Measurements from ENCODE around the gene SUDS3. TPM values are rescaled to one million over a fixed set of nuclear protein-coding genes. Genes with fewer than 3 reads are reported as not detected.
"Not testable (repeated sequence)": the region's sequence is repeated elsewhere in the genome, so short reads cannot be mapped to it uniquely, and the experiment has no call there.

The SUDS3 gene, protein sequence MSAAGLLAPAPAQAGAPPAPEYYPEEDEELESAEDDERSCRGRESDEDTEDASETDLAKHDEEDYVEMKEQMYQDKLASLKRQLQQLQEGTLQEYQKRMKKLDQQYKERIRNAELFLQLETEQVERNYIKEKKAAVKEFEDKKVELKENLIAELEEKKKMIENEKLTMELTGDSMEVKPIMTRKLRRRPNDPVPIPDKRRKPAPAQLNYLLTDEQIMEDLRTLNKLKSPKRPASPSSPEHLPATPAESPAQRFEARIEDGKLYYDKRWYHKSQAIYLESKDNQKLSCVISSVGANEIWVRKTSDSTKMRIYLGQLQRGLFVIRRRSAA
- 19.9 TPM for total RNA-seq

DNA sequence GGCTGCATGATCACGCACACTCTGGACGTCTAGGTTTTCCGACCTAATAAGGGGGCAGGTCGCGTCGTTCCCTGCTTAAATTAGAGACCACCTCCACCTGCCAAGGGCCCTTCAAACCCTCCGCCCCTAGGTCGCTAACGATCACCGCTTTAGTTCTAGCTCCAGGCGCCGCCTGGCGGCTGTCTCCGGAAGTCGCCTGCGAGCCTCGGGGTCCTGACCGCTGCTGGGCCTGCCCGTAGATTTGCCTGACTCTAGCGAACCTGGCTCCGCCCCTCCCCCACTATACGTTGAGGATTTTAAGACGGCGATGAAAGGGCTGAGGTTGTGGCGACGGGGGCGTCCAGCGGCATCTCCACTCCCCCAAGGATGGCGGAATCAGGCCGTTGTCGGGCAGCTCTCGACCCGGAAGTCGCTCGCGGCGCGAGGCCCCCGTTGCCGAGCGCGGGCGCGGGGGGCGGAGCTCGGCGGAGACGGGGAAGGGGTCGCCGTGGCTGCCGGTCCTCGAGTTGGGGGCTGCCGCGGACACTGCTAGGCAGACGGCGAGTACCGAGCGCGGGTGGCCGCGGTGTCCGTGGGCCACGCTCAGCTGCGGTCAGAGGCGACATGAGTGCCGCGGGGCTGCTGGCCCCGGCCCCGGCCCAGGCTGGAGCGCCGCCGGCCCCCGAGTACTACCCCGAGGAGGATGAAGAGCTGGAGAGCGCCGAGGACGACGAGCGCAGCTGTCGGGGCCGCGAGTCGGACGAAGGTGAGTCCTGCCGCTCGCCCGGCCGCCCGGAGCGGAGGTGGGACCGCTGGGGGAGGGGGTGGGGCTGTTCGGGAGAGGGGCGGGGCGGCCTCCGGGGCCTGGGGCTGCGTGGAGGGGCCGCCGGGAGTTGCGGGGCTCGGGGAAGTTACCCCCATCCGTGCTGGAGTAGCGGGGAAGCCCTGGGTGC is at the start of gene SUDS3:
Gene SUDS3, plus strand, starts transcription at position 467 of the 932 bp plus-strand sequence. Its CDS starts 137 bp downstream, at position 604.
- DNase-seq (ENCODE audit: low read depth in 2 of 3, low spot score in 2 of 3): peak; percentile 87 to 98 (median 92)

DNA sequence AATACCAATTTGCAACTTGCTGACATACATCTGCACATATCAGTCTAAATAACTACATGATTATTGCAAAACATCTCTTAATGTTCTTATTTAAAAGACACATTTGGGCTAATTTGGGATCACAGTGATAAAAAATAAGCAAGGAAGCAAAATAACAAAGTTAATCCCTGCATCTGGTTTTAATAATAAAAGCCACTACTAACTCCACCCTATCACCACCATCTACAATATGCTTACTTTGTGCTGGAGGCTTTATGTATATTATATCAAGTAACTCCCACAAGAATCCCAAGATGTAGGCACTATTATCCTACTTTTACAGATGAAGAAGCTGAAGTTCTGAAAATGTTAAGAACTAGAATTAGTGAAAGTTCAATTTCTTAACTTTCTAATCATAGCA is 49.4 kb upstream of the SUDS3 start:
- DNase-seq (ENCODE audit: low read depth in 2 of 3, low spot score in 2 of 3): no peak

- DNase-seq (ENCODE audit: low read depth in 2 of 3, low spot score in 2 of 3): no peak
These were observed 49.0 kb upstream of the SUDS3 start for GRCh38 chr12:118327391-118327790.

DNA sequence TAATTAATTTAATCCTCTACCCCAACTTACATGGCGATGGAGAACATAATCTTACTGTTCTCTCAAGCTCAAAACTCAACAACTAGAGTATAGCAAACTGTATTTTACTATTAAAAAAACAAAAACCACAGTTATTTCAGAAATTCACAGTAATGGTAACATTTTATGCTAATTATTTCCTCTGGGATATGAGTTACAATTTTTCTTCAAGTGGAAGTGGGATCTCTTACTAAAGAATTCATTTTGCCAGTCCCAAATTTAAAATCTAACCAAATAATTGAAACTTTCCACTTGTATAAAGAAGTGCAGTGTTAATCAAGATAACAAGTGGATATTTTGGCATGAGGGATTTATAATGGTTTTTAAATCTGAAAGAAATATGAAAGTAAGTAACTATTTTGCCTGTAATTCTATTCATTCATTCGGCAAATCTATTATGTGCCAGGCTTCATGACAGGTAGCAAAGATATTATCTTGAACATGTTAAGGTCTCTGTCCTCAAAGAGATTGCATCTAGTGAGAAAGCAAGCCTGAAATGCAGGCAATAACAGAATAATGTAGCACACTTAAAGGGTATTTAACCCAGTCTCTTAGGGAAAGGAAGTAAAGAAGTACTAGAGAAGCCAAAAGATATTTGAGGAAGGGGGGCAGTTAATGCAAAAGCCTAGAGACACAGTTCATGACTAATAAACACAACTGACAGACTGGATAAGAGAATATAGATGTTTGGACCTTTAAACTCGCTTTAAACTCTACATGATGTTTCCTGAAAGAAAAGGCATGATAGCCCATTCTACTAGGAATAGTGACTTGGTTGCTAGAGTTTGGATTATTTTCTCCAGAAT is 47.6 kb upstream of the SUDS3 start:
- peak in 1 of 3 donors; percentile 48 for DNase-seq (ENCODE audit: low read depth in 2 of 3, low spot score in 2 of 3)

DNA sequence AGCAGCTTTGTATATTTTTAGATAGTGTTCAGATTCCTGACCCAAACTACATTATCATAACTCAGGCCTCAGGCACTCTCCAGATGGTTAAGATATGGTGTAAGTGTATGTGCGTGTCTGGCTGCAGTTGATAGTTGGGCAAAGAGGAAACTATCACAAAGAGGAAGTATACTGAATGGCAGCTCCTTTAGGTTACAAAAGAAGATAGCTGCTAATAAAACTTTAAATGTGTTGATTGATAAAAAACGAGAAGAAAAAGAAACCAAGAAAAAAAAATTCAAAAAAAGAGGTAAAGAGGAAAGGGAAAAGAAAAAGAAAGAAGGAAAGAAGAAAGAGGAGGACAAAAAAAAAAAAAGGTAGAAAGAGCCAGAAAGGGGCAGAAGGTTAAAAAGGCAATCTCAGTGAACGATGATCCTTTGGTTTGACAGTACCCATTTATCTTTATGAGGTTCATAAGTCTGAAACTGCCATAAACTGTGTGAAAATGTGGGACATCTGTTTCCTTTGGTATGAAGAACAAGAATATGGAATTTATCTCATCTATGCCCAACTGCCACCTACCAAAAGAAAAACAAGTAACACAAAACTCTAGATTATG is 45.8 kb upstream of the SUDS3 start:
- peak in 2 of 3 donors; percentile 91 to 98 for DNase-seq (ENCODE audit: low read depth in 2 of 3, low spot score in 2 of 3)

- DNase-seq (ENCODE audit: low read depth in 2 of 3, low spot score in 2 of 3): peak in 1 of 3 donors; percentile 50
These were observed 43.8 kb upstream of the SUDS3 start for GRCh38 chr12:118332511-118332910.

- DNase-seq (ENCODE audit: low read depth in 2 of 3, low spot score in 2 of 3): no peak
These were observed 42.1 kb upstream of the SUDS3 start for GRCh38 chr12:118334241-118334640.

- DNase-seq (ENCODE audit: low read depth in 2 of 3, low spot score in 2 of 3): no peak
These were observed 41.3 kb upstream of the SUDS3 start for GRCh38 chr12:118334939-118335567.

GRCh38 chr12:118336123-118336522 is 40.2 kb upstream of the SUDS3 start:
- no peak for DNase-seq (ENCODE audit: low read depth in 2 of 3, low spot score in 2 of 3)

DNA sequence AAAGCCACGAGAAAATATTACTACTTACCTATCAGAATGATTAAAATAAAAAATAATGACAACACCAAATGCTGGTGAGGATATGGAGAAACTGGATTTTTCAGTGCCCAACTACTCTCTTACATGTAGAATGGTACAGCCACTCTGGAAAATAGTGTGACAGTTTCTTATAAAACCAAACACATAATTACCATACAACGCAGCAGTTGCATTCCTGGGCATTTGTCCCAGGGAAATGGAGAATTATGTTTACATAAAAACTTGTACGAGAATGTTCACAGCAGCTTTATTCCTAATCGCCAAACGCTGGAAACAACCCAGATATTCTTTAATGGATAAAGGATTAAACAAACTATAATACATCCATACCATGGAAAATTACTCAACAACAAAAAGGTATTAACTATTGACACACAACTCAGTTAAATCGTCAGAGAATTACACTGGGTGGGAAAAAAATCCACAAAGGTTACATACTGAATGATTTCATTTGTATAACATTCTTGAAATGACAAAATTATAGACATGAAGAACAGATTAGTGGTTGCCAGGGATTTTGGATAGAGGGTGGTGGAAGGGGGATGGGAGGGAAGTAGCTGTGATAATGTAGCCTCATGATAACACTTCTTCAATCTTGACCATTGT is 39.0 kb upstream of the SUDS3 start:
- no peak for DNase-seq (ENCODE audit: low read depth in 2 of 3, low spot score in 2 of 3)

- no peak for DNase-seq (ENCODE audit: low read depth in 2 of 3, low spot score in 2 of 3)
These were observed 34.3 kb upstream of the SUDS3 start for GRCh38 chr12:118342090-118342489.

DNA sequence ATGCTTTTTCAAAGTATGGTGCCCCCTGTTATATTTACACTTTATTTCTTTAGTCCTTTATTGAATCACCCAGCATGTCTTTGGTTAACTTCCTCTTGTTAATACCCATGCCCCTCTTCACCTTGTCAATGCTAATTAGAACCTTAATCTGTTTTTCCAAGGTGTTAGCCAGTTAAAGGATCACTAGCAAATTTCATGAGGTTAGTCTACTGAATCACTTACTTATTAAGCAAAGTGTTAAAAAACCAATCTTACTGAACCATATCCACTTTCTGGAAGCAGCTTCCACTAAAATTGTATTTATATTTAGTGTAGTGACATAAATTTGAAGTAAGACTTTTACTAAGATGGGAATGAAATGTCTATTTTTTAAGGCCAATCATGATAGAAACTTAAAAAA is 31.5 kb upstream of the SUDS3 start:
- no peak for DNase-seq (ENCODE audit: low read depth in 2 of 3, low spot score in 2 of 3)

GRCh38 chr12:118345355-118345754 is 31.0 kb upstream of the SUDS3 start:
- DNase-seq (ENCODE audit: low read depth in 2 of 3, low spot score in 2 of 3): no peak

DNA sequence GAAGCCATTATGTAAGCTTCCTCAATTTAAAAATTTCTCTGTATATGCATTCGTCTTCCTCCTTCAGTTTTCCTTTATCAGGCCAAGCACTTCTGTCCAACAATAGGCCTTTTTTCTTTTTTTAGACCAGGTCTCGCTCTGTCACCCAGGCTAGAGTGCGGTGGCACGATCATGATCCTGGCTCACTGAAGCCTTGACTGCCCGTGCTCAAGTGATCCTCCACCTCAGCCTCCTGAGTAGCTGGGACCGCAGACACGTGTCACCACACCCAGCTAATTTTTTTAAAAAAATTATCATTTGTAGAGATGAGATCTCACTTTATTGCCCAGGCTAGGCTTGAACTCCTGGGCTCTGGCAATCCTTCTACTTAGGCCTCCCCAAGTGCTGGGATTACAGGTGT is 29.5 kb upstream of the SUDS3 start:
- DNase-seq (ENCODE audit: low read depth in 2 of 3, low spot score in 2 of 3): peak in 1 of 3 donors; percentile 42

- DNase-seq (ENCODE audit: low read depth in 2 of 3, low spot score in 2 of 3): no peak
These were observed 28.4 kb upstream of the SUDS3 start for GRCh38 chr12:118347916-118348315.

GRCh38 chr12:118350908-118351559 is 25.3 kb upstream of the SUDS3 start:
- no peak for DNase-seq (ENCODE audit: low read depth in 2 of 3, low spot score in 2 of 3)

GRCh38 chr12:118353721-118354120 is 22.6 kb upstream of the SUDS3 start:
- DNase-seq (ENCODE audit: low read depth in 2 of 3, low spot score in 2 of 3): no peak

GRCh38 chr12:118354503-118354902 is 21.9 kb upstream of the SUDS3 start:
- DNase-seq (ENCODE audit: low read depth in 2 of 3, low spot score in 2 of 3): not testable (repeated sequence)

DNA sequence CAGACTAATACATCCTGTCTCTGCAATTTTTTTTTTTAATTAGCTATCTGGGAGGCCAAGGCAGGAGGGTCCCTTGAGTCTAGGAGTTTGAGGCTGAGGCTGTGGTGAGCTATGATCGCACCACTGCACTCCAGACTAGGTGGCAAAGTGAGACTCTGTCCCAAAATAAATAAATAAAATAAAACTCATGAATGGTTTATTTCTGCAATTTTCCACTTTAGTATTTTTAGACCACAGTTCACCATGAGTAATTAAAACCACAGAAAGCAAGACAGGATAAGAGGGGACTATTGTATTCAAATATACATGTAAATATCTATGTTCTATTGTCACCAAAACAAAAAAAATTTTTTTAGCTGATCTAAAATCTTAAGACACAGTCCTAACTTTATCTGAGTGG is 21.5 kb upstream of the SUDS3 start:
- DNase-seq (ENCODE audit: low read depth in 2 of 3, low spot score in 2 of 3): no peak

All from hematopoietic multipotent progenitor cell (in vitro differentiated cells).